ENCODE data around the gene CD83.
"Not testable (repeated sequence)": the region's sequence is repeated elsewhere in the genome, so short reads cannot be mapped to it uniquely, and the experiment has no call there.

CD83 gene

GRCh38 chr6:14149053-14149738 lies 31.6 kb downstream of the CD83 start:
- Histone ChIP-seq H3K9ac (ENCODE audit: low read length in 2 of 2) (no peak overlapping the region), H3K4me3 (ENCODE audit: low read length in 2 of 2) (no peak overlapping the region), H3K27me3 (ENCODE audit: control insufficient read depth in 1 of 2, insufficient read depth in 2 of 2, low read length in 2 of 2) (peaks cover 0 to 3% of the 10 kb centered on the region in 2 donors), H3K4me1 (ENCODE audit: control insufficient read depth, insufficient read depth, low read length) (no peaks in the 10 kb centered on the region), H3K9me3 (ENCODE audit: control insufficient read depth in 2 of 2, low read length in 2 of 2) (no peaks in the 10 kb centered on the region), H3K27ac (ENCODE audit: low read length) (no peak overlapping the region), H3K36me3 (ENCODE audit: control insufficient read depth in 2 of 2, insufficient read depth in 2 of 2, low read length in 2 of 2) (no peaks in the 10 kb centered on the region)

GRCh38 chr6:14149739-14150130 lies 32.2 kb downstream of the CD83 start:
- no peaks in the 10 kb centered on the region for H3K4me1 ChIP-seq (ENCODE audit: control insufficient read depth, insufficient read depth, low read length)
- H3K36me3 ChIP-seq (ENCODE audit: control insufficient read depth in 2 of 2, insufficient read depth in 2 of 2, low read length in 2 of 2) = no peaks in the 10 kb centered on the region
- peaks cover 0 to 3% of the 10 kb centered on the region in 2 donors for H3K27me3 ChIP-seq (ENCODE audit: control insufficient read depth in 1 of 2, insufficient read depth in 2 of 2, low read length in 2 of 2)
- H3K27ac ChIP-seq (ENCODE audit: low read length) = no peak overlapping the region
- no peak overlapping the region for H3K4me3 ChIP-seq (ENCODE audit: low read length in 2 of 2)
- no peak overlapping the region for H3K9ac ChIP-seq (ENCODE audit: low read length in 2 of 2)
- H3K9me3 ChIP-seq (ENCODE audit: control insufficient read depth in 2 of 2, low read length in 2 of 2) = no peaks in the 10 kb centered on the region

GRCh38 chr6:14151300-14151699 lies 33.7 kb downstream of the CD83 start:
- H3K4me3 ChIP-seq (ENCODE audit: low read length in 2 of 2); H3K9ac ChIP-seq (ENCODE audit: low read length in 2 of 2); H3K27me3 ChIP-seq (ENCODE audit: control insufficient read depth in 1 of 2, insufficient read depth in 2 of 2, low read length in 2 of 2); H3K4me1 ChIP-seq (ENCODE audit: control insufficient read depth, insufficient read depth, low read length); H3K9me3 ChIP-seq (ENCODE audit: control insufficient read depth in 2 of 2, low read length in 2 of 2); H3K36me3 ChIP-seq (ENCODE audit: control insufficient read depth in 2 of 2, insufficient read depth in 2 of 2, low read length in 2 of 2); H3K27ac ChIP-seq (ENCODE audit: low read length): not testable (repeated sequence)

GRCh38 chr6:14151773-14152172 lies 34.2 kb downstream of the CD83 start:
- Histone ChIP-seq H3K27ac (ENCODE audit: low read length) (no peak overlapping the region), H3K27me3 (ENCODE audit: control insufficient read depth in 1 of 2, insufficient read depth in 2 of 2, low read length in 2 of 2) (peaks cover 0 to 3% of the 10 kb centered on the region in 2 donors), H3K9me3 (ENCODE audit: control insufficient read depth in 2 of 2, low read length in 2 of 2) (no peaks in the 10 kb centered on the region), H3K9ac (ENCODE audit: low read length in 2 of 2) (no peak overlapping the region), H3K4me3 (ENCODE audit: low read length in 2 of 2) (no peak overlapping the region), H3K4me1 (ENCODE audit: control insufficient read depth, insufficient read depth, low read length) (no peaks in the 10 kb centered on the region), H3K36me3 (ENCODE audit: control insufficient read depth in 2 of 2, insufficient read depth in 2 of 2, low read length in 2 of 2) (no peaks in the 10 kb centered on the region)

- H3K4me1 ChIP-seq (ENCODE audit: control insufficient read depth, insufficient read depth, low read length) = no peaks in the 10 kb centered on the region
- no peak overlapping the region for H3K4me3 ChIP-seq (ENCODE audit: low read length in 2 of 2)
- H3K36me3 ChIP-seq (ENCODE audit: control insufficient read depth in 2 of 2, insufficient read depth in 2 of 2, low read length in 2 of 2) = no peaks in the 10 kb centered on the region
- H3K27ac ChIP-seq (ENCODE audit: low read length) = no peak overlapping the region
- no peaks in the 10 kb centered on the region for H3K9me3 ChIP-seq (ENCODE audit: control insufficient read depth in 2 of 2, low read length in 2 of 2)
- H3K27me3 ChIP-seq (ENCODE audit: control insufficient read depth in 1 of 2, insufficient read depth in 2 of 2, low read length in 2 of 2) = peaks cover 0 to 2% of the 10 kb centered on the region in 2 donors
- H3K9ac ChIP-seq (ENCODE audit: low read length in 2 of 2) = no peak overlapping the region
These were observed 35.7 kb downstream of the CD83 start for GRCh38 chr6:14153228-14153627.

- H3K9me3 ChIP-seq (ENCODE audit: control insufficient read depth in 2 of 2, low read length in 2 of 2) = no peaks in the 10 kb centered on the region
- H3K36me3 ChIP-seq (ENCODE audit: control insufficient read depth in 2 of 2, insufficient read depth in 2 of 2, low read length in 2 of 2) = no peaks in the 10 kb centered on the region
- H3K4me1 ChIP-seq (ENCODE audit: control insufficient read depth, insufficient read depth, low read length) = no peaks in the 10 kb centered on the region
- H3K9ac ChIP-seq (ENCODE audit: low read length in 2 of 2) = no peak overlapping the region
- no peaks in the 10 kb centered on the region for H3K27me3 ChIP-seq (ENCODE audit: control insufficient read depth in 1 of 2, insufficient read depth in 2 of 2, low read length in 2 of 2)
- no peak overlapping the region for H3K27ac ChIP-seq (ENCODE audit: low read length)
- no peak overlapping the region for H3K4me3 ChIP-seq (ENCODE audit: low read length in 2 of 2)
These were observed 41.5 kb downstream of the CD83 start for GRCh38 chr6:14159090-14159489.

- Histone ChIP-seq H3K4me3 (ENCODE audit: low read length in 2 of 2) (no peak overlapping the region), H3K36me3 (ENCODE audit: control insufficient read depth in 2 of 2, insufficient read depth in 2 of 2, low read length in 2 of 2) (no peaks in the 10 kb centered on the region), H3K27me3 (ENCODE audit: control insufficient read depth in 1 of 2, insufficient read depth in 2 of 2, low read length in 2 of 2) (no peaks in the 10 kb centered on the region), H3K27ac (ENCODE audit: low read length) (no peak overlapping the region), H3K9me3 (ENCODE audit: control insufficient read depth in 2 of 2, low read length in 2 of 2) (no peaks in the 10 kb centered on the region), H3K4me1 (ENCODE audit: control insufficient read depth, insufficient read depth, low read length) (no peaks in the 10 kb centered on the region), H3K9ac (ENCODE audit: low read length in 2 of 2) (no peak overlapping the region)
These were observed 45.3 kb downstream of the CD83 start for GRCh38 chr6:14162826-14163225.

GRCh38 chr6:14165091-14165490 lies 47.5 kb downstream of the CD83 start:
- no peaks in the 10 kb centered on the region for H3K27me3 ChIP-seq (ENCODE audit: control insufficient read depth in 1 of 2, insufficient read depth in 2 of 2, low read length in 2 of 2)
- H3K9me3 ChIP-seq (ENCODE audit: control insufficient read depth in 2 of 2, low read length in 2 of 2) = peaks cover 7 to 8% of the 10 kb centered on the region in 2 donors
- H3K4me1 ChIP-seq (ENCODE audit: control insufficient read depth, insufficient read depth, low read length) = no peaks in the 10 kb centered on the region
- H3K4me3 ChIP-seq (ENCODE audit: low read length in 2 of 2) = no peak overlapping the region
- H3K27ac ChIP-seq (ENCODE audit: low read length) = no peak overlapping the region
- H3K9ac ChIP-seq (ENCODE audit: low read length in 2 of 2) = no peak overlapping the region
- H3K36me3 ChIP-seq (ENCODE audit: control insufficient read depth in 2 of 2, insufficient read depth in 2 of 2, low read length in 2 of 2) = no peaks in the 10 kb centered on the region

- H3K4me1 ChIP-seq (ENCODE audit: control insufficient read depth, insufficient read depth, low read length) = no peaks in the 10 kb centered on the region
- no peak overlapping the region for H3K27ac ChIP-seq (ENCODE audit: low read length)
- H3K36me3 ChIP-seq (ENCODE audit: control insufficient read depth in 2 of 2, insufficient read depth in 2 of 2, low read length in 2 of 2) = no peaks in the 10 kb centered on the region
- peaks cover 7 to 10% of the 10 kb centered on the region in 2 donors for H3K9me3 ChIP-seq (ENCODE audit: control insufficient read depth in 2 of 2, low read length in 2 of 2)
- no peak overlapping the region for H3K9ac ChIP-seq (ENCODE audit: low read length in 2 of 2)
- H3K27me3 ChIP-seq (ENCODE audit: control insufficient read depth in 1 of 2, insufficient read depth in 2 of 2, low read length in 2 of 2) = no peaks in the 10 kb centered on the region
- no peak overlapping the region for H3K4me3 ChIP-seq (ENCODE audit: low read length in 2 of 2)
These were observed 49.3 kb downstream of the CD83 start for GRCh38 chr6:14166839-14167238.

GRCh38 chr6:14170128-14170527 lies 52.6 kb downstream of the CD83 start:
- Histone ChIP-seq H3K9ac (ENCODE audit: low read length in 2 of 2) (no peak overlapping the region), H3K9me3 (ENCODE audit: control insufficient read depth in 2 of 2, low read length in 2 of 2) (peaks cover 7 to 10% of the 10 kb centered on the region in 2 donors), H3K4me3 (ENCODE audit: low read length in 2 of 2) (no peak overlapping the region), H3K4me1 (ENCODE audit: control insufficient read depth, insufficient read depth, low read length) (no peaks in the 10 kb centered on the region), H3K36me3 (ENCODE audit: control insufficient read depth in 2 of 2, insufficient read depth in 2 of 2, low read length in 2 of 2) (no peaks in the 10 kb centered on the region), H3K27me3 (ENCODE audit: control insufficient read depth in 1 of 2, insufficient read depth in 2 of 2, low read length in 2 of 2) (no peaks in the 10 kb centered on the region), H3K27ac (ENCODE audit: low read length) (no peak overlapping the region)

- H3K36me3 ChIP-seq (ENCODE audit: control insufficient read depth in 2 of 2, insufficient read depth in 2 of 2, low read length in 2 of 2) = no peaks in the 10 kb centered on the region
- H3K27ac ChIP-seq (ENCODE audit: low read length) = no peak overlapping the region
- no peak overlapping the region for H3K9ac ChIP-seq (ENCODE audit: low read length in 2 of 2)
- no peak overlapping the region for H3K4me3 ChIP-seq (ENCODE audit: low read length in 2 of 2)
- H3K4me1 ChIP-seq (ENCODE audit: control insufficient read depth, insufficient read depth, low read length) = no peaks in the 10 kb centered on the region
- peaks cover 7 to 10% of the 10 kb centered on the region in 2 donors for H3K9me3 ChIP-seq (ENCODE audit: control insufficient read depth in 2 of 2, low read length in 2 of 2)
- H3K27me3 ChIP-seq (ENCODE audit: control insufficient read depth in 1 of 2, insufficient read depth in 2 of 2, low read length in 2 of 2) = peaks cover 0 to 2% of the 10 kb centered on the region in 2 donors
These were observed 55.0 kb downstream of the CD83 start for GRCh38 chr6:14172562-14172961.
